ENCODE measurements around the gene MFSD2A. TPM values are rescaled to one million over a fixed set of nuclear protein-coding genes. Genes with fewer than 3 reads are reported as not detected.
A peak's percentile ranks its signal among the peaks of the same experiment; 100 is the strongest.
"Not testable (repeated sequence)": the region's sequence is repeated elsewhere in the genome, so short reads cannot be mapped to it uniquely, and the experiment has no call there.

MFSD2A gene
- total RNA-seq, 1 donor from 2014 or later = 1.0 TPM

DNA sequence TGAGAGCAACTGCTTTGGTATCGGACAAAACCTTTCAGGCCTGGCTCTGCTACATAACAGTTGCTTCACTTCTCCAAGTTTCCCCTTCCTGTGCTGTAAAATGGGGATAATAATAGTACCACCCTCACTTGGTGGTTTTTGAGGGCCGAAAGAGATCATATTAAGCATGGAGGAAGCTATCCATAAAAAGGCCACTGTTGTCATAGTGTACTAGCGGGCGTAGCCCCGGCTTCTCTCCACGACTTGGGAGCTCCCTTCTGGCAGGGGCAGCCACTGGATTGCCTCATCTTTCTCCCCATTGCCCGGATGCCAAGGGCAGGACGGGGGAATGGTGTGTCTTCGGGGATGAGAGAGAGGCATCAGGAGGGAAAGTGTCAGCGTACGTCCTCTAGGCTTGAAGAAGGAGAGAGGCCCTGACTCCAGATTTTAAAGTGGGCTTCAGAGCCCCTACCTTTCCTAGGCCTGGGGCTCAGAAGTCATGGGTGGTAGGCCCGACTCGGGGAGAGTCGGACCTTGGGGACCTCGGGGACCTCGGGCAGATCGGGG is 548 bp upstream of the MFSD2A start:
- H3K27me3 ChIP-seq (ENCODE audit: control insufficient read depth in 3 of 3, insufficient read depth in 3 of 3, low read length in 3 of 3) = peaks cover 6 to 15% (median 7%) of the 10 kb centered on the region in 3 donors
- no peak overlapping the region for H3K9ac ChIP-seq (ENCODE audit: low read depth in 1 of 3, low read length in 3 of 3)
- peak overlapping the region in 2 of 3 donors; percentile 22 to 63 for H3K4me3 ChIP-seq (ENCODE audit: low read length in 3 of 3)
- no peaks in the 10 kb centered on the region for H3K9me3 ChIP-seq (ENCODE audit: control insufficient read depth in 3 of 3, low read length in 3 of 3)
- H3K36me3 ChIP-seq (ENCODE audit: control insufficient read depth in 3 of 3, insufficient read depth in 3 of 3, low read length in 3 of 3) = no peaks in the 10 kb centered on the region
- no peak overlapping the region for H3K27ac ChIP-seq (ENCODE audit: low read depth, low read length)
- H3K4me1 ChIP-seq (ENCODE audit: control insufficient read depth in 3 of 3, insufficient read depth in 3 of 3, low read length in 3 of 3) = peaks cover 20 to 25% (median 23%) of the 10 kb centered on the region in 3 donors

DNA sequence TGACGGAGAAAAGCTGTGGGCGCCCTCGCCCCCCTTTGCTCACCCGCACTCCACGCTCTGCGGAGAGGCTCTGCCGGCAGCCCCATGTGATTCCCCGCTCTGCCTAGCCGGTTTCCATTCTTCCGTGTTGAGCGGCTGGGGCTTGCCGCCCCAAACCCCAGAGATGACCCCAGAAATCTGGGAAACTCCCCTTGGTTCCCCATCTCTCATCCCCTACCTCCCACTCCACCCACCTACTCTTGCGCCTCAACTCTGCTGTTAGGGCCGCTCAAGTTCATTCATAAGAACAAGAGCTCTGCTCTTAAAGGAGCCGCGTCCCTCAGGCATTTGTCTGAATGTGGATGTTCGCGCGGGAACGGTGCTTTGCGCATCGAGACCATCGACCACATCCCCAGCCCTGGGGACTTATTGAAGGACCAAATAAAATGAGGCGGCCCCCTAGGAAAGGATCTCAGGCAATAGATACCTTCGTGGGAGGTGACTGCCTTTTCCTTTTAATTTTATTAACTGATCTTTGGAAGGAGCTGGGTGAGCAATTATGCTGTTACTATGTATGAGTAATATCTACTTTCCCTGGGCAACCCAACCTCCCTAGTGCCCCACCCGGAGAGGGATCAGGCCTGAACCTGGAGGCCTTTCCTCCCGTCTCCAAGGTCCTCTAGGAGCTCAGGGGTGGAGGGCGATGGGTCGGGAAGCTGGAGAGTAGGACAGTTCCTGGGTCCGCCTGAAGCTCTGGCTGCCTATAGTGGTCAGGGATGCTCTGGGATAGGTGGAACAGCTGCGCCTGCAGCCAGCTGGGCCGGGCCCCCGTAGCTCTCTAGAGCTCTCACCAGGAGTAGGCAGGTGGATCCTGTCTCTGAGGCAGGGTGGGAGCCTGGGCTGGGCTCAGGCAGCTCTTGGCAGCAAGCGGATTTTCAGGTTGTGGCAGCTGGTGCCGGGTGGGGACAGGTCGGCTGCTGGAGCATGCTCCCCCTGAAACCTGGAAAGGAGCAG is 898 bp downstream of the MFSD2A start:
- peaks cover 6 to 15% (median 7%) of the 10 kb centered on the region in 3 donors for H3K27me3 ChIP-seq (ENCODE audit: control insufficient read depth in 3 of 3, insufficient read depth in 3 of 3, low read length in 3 of 3)
- H3K9ac ChIP-seq (ENCODE audit: low read depth in 1 of 3, low read length in 3 of 3) = peak overlapping the region; percentile 57 to 68 (median 63)
- no peaks in the 10 kb centered on the region for H3K36me3 ChIP-seq (ENCODE audit: control insufficient read depth in 3 of 3, insufficient read depth in 3 of 3, low read length in 3 of 3)
- H3K4me1 ChIP-seq (ENCODE audit: control insufficient read depth in 3 of 3, insufficient read depth in 3 of 3, low read length in 3 of 3) = peaks cover 20 to 28% (median 25%) of the 10 kb centered on the region in 3 donors
- H3K27ac ChIP-seq (ENCODE audit: low read depth, low read length) = no peak overlapping the region
- H3K4me3 ChIP-seq (ENCODE audit: low read length in 3 of 3) = peak overlapping the region; percentile 63 to 66 (median 63)
- no peaks in the 10 kb centered on the region for H3K9me3 ChIP-seq (ENCODE audit: control insufficient read depth in 3 of 3, low read length in 3 of 3)

DNA sequence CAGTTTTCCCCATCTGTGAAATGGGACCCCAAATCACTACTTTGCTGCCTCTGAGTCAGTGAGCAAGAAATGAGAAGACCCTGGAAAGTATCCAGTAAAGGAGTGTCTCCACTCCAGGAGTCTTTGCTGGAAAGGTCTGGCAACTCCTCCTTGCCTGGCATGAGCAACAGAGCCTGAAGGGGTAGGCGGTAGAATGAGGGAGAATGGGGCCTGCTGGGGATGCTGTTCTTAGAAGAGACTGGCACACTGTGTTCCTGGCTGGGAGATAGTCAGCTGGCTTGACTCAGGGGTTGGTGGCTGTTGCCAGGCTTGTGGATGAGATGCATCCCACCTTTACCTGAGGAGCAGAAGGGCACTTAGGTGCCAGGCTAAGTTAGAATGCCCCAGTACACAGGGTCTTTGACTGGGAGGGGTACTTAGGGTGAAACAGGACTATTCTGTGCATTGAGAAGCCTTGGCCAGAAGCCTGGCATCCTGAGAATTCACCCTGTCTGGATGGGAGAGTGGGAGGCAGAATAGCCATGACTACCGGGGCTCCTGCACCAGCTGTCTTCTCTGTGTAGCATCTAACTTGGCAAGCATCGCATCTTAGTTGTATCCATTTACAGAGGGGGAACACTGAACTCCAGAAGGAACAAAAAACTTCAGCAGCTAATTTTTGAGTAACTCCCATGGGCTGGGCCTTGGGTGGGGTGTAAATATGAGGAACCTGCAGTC is 2.5 kb downstream of the MFSD2A start:
- Histone ChIP-seq H3K27ac (ENCODE audit: low read depth, low read length) (no peak overlapping the region), H3K36me3 (ENCODE audit: control insufficient read depth in 3 of 3, insufficient read depth in 3 of 3, low read length in 3 of 3) (no peaks in the 10 kb centered on the region), H3K27me3 (ENCODE audit: control insufficient read depth in 3 of 3, insufficient read depth in 3 of 3, low read length in 3 of 3) (peaks cover 6 to 15% (median 7%) of the 10 kb centered on the region in 3 donors), H3K9me3 (ENCODE audit: control insufficient read depth in 3 of 3, low read length in 3 of 3) (no peaks in the 10 kb centered on the region), H3K9ac (ENCODE audit: low read depth in 1 of 3, low read length in 3 of 3) (no peak overlapping the region), H3K4me3 (ENCODE audit: low read length in 3 of 3) (no peak overlapping the region), H3K4me1 (ENCODE audit: control insufficient read depth in 3 of 3, insufficient read depth in 3 of 3, low read length in 3 of 3) (peaks cover 20 to 28% (median 23%) of the 10 kb centered on the region in 3 donors)

DNA sequence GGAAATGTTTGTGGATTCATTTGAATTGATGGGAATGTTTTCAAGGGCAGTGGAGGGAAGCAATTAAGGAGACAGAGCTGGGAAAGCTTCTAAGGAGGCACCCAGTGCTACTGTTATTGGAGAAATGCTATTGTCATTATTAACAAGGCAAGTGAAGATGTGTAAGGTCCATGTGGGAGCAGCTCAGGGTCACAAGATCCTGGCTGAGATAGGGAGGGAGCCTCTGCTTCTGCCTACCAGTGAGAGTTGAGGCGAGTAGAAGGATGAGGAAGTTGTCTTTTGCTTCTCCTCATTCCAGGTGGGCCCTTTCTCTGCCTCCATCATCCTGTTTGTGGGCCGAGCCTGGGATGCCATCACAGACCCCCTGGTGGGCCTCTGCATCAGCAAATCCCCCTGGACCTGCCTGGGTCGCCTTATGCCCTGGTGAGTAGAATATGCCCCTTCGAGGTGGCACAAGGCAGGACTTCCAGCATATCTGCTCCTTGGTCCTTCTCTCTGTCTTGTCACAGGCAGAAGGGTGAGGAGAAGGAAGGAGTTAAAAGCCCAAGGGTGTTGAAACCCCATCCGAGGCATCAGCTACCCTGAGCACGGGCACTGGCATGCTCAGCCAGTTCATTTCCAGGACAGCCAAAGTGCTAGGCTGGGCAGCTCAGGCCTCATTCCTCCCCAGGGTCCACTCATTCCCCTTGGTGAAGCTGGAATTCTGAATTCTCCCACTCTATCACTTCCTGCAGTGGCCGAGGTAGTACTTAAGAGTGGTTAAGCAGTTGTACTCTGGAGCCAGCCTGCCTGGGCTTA is 3.7 kb downstream of the MFSD2A start:
- Histone ChIP-seq H3K9ac (ENCODE audit: low read depth in 1 of 3, low read length in 3 of 3) (no peak overlapping the region), H3K4me1 (ENCODE audit: control insufficient read depth in 3 of 3, insufficient read depth in 3 of 3, low read length in 3 of 3) (peaks cover 19 to 27% (median 20%) of the 10 kb centered on the region in 3 donors)

DNA sequence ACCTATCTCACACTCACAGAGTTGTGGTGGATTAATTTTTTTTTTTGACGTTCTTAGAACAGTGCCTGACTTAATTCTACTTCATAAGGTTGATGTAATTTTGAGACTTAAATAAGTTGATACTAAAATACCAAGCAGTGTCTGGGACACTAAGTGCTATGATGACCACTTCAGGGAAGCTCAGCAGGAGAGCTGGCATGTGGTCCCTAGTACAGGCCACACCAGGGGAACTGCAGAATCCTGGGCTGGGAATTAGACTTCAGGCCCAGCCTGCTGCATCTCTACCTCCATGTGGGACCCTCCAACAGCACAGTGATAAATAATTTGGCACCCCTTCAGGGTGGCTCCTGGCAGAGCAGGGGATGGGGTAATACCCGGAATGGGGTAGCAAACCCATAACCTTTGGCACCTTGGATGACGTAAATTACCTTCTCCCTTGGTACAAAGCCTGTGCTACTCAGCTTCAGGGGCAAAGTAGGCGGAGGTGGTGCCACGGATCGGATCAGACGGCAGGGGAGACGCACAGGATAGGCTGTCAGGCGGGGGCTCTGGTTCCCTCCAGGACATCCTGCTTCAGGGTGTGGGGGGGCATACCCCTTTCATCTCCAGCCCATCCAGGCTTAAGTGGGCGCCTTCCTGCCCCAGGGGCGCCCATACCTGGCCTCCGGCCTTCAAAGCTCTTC is 4.8 kb downstream of the MFSD2A start:
- H3K9me3 ChIP-seq (ENCODE audit: control insufficient read depth in 3 of 3, low read length in 3 of 3) = no peaks in the 10 kb centered on the region
- no peak overlapping the region for H3K4me3 ChIP-seq (ENCODE audit: low read length in 3 of 3)
- no peak overlapping the region for H3K9ac ChIP-seq (ENCODE audit: low read depth in 1 of 3, low read length in 3 of 3)
- H3K27ac ChIP-seq (ENCODE audit: low read depth, low read length) = no peak overlapping the region
- H3K27me3 ChIP-seq (ENCODE audit: control insufficient read depth in 3 of 3, insufficient read depth in 3 of 3, low read length in 3 of 3) = peaks cover 6 to 15% (median 7%) of the 10 kb centered on the region in 3 donors
- H3K4me1 ChIP-seq (ENCODE audit: control insufficient read depth in 3 of 3, insufficient read depth in 3 of 3, low read length in 3 of 3) = peaks cover 15 to 21% (median 16%) of the 10 kb centered on the region in 3 donors
- H3K36me3 ChIP-seq (ENCODE audit: control insufficient read depth in 3 of 3, insufficient read depth in 3 of 3, low read length in 3 of 3) = no peaks in the 10 kb centered on the region

More for the DNA sequence above, 3.7 kb downstream of the MFSD2A start:
- Histone ChIP-seq H3K9me3 (ENCODE audit: control insufficient read depth in 3 of 3, low read length in 3 of 3) (no peaks in the 10 kb centered on the region), H3K27ac (ENCODE audit: low read depth, low read length) (no peak overlapping the region), H3K27me3 (ENCODE audit: control insufficient read depth in 3 of 3, insufficient read depth in 3 of 3, low read length in 3 of 3) (peaks cover 6 to 15% (median 7%) of the 10 kb centered on the region in 3 donors), H3K36me3 (ENCODE audit: control insufficient read depth in 3 of 3, insufficient read depth in 3 of 3, low read length in 3 of 3) (no peaks in the 10 kb centered on the region), H3K4me3 (ENCODE audit: low read length in 3 of 3) (no peak overlapping the region)

DNA sequence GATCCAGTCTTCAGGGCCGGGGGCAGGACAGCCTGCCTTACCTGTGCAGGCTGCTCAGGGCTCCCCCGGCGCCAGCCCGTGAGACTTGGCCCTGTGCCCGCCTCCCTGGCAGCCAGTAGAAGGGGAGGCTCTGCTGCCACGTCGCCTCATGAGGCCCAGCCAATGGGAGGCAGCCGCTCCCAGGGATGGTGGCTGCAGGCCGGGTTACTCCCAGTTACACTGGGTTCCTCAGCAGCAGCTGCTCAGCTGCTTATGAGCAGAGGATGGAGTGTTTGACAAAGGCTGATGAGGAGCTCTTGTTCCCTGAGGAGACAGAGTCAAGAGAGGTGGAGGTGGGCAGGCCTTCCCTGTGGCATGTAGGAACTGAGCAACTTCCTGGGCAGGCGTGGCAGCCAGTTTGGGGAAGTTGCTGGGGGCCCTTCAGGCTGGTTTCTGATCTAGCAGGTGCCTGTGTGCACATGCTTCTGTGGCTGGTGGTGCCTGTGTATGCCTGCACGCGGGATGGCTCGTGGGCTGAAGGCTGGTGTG is 5.5 kb downstream of the MFSD2A start:
- Histone ChIP-seq H3K27ac (ENCODE audit: low read depth, low read length) (no peak overlapping the region), H3K9me3 (ENCODE audit: control insufficient read depth in 3 of 3, low read length in 3 of 3) (no peaks in the 10 kb centered on the region), H3K27me3 (ENCODE audit: control insufficient read depth in 3 of 3, insufficient read depth in 3 of 3, low read length in 3 of 3) (peaks cover 6 to 15% (median 7%) of the 10 kb centered on the region in 3 donors), H3K4me3 (ENCODE audit: low read length in 3 of 3) (no peak overlapping the region), H3K4me1 (ENCODE audit: control insufficient read depth in 3 of 3, insufficient read depth in 3 of 3, low read length in 3 of 3) (peaks cover 10 to 15% (median 10%) of the 10 kb centered on the region in 3 donors), H3K36me3 (ENCODE audit: control insufficient read depth in 3 of 3, insufficient read depth in 3 of 3, low read length in 3 of 3) (no peaks in the 10 kb centered on the region), H3K9ac (ENCODE audit: low read depth in 1 of 3, low read length in 3 of 3) (no peak overlapping the region)

DNA sequence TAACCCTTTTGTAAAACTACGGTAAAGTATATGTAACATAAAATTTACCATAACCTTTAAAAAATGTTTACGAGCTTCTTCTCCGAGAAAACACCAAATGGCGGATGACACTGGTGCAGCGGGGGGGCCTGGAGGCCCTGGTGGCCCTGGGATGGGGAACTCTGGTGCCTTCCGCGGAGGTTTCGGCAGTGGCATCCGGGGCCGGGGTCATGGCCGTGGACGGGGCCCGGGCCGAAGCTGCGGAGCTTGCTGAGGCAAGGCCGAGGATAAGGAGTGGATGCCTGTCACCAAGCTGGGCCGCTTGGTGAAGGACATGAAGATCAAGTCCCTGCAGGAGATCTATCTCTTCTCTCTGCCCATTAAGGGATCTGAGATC is 7.5 kb downstream of the MFSD2A start:
- no peaks in the 10 kb centered on the region for H3K9me3 ChIP-seq (ENCODE audit: control insufficient read depth in 3 of 3, low read length in 3 of 3)
- peaks cover 5 to 9% (median 6%) of the 10 kb centered on the region in 3 donors for H3K27me3 ChIP-seq (ENCODE audit: control insufficient read depth in 3 of 3, insufficient read depth in 3 of 3, low read length in 3 of 3)
- H3K4me1 ChIP-seq (ENCODE audit: control insufficient read depth in 3 of 3, insufficient read depth in 3 of 3, low read length in 3 of 3) = peaks cover 0 to 5% (median 0%) of the 10 kb centered on the region in 3 donors
- no peak overlapping the region for H3K27ac ChIP-seq (ENCODE audit: low read depth, low read length)
- no peaks in the 10 kb centered on the region for H3K36me3 ChIP-seq (ENCODE audit: control insufficient read depth in 3 of 3, insufficient read depth in 3 of 3, low read length in 3 of 3)
- H3K9ac ChIP-seq (ENCODE audit: low read depth in 1 of 3, low read length in 3 of 3) = no peak overlapping the region
- no peak overlapping the region for H3K4me3 ChIP-seq (ENCODE audit: low read length in 3 of 3)

DNA sequence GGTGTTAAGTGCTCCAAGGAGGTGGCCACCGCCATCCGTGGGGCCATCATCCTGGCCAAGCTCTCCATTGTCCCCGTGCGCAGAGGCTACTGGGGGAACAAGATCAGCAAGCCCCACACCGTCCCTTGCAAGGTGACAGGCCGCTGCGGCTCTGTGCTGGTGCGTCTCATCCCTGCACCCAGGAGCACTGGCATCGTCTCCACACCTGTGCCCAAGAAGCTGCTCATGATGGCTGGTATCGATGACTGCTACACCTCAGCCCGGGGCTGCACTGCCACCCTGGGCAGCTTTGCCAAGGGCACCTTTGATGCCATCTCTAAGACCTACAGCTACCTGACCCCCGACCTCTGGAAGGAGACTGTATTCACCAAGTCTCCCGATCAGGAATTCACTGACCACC is 8.0 kb downstream of the MFSD2A start:
- not testable (repeated sequence) for H3K27ac ChIP-seq (ENCODE audit: low read depth, low read length); H3K9me3 ChIP-seq (ENCODE audit: control insufficient read depth in 3 of 3, low read length in 3 of 3); H3K36me3 ChIP-seq (ENCODE audit: control insufficient read depth in 3 of 3, insufficient read depth in 3 of 3, low read length in 3 of 3); H3K4me3 ChIP-seq (ENCODE audit: low read length in 3 of 3); H3K27me3 ChIP-seq (ENCODE audit: control insufficient read depth in 3 of 3, insufficient read depth in 3 of 3, low read length in 3 of 3); H3K4me1 ChIP-seq (ENCODE audit: control insufficient read depth in 3 of 3, insufficient read depth in 3 of 3, low read length in 3 of 3); H3K9ac ChIP-seq (ENCODE audit: low read depth in 1 of 3, low read length in 3 of 3)

DNA sequence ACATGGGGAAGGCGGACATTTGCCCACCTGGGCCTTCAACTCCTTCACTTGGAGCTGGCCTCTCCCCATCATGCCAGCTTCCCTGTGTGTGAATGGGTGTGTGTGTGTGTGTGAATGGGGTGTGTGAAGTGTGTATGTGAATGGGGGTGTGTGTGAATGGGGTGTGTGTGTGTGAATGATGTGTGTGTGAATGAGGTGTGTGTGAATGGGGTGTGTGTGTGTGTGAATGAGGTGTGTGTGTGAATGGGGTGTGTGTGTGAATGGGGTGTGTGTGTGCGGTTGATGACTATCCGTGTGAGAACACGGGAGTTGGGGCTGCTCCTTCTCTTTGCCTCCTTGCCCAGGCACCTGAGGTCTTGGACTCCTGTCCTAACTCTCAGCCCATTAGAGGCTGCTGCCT is 9.6 kb downstream of the MFSD2A start:
- H3K4me1 ChIP-seq (ENCODE audit: control insufficient read depth in 3 of 3, insufficient read depth in 3 of 3, low read length in 3 of 3) = peaks cover 0 to 5% (median 0%) of the 10 kb centered on the region in 3 donors
- no peak overlapping the region for H3K27ac ChIP-seq (ENCODE audit: low read depth, low read length)
- no peaks in the 10 kb centered on the region for H3K9me3 ChIP-seq (ENCODE audit: control insufficient read depth in 3 of 3, low read length in 3 of 3)
- H3K4me3 ChIP-seq (ENCODE audit: low read length in 3 of 3) = no peak overlapping the region
- H3K9ac ChIP-seq (ENCODE audit: low read depth in 1 of 3, low read length in 3 of 3) = no peak overlapping the region
- H3K27me3 ChIP-seq (ENCODE audit: control insufficient read depth in 3 of 3, insufficient read depth in 3 of 3, low read length in 3 of 3) = no peaks in the 10 kb centered on the region
- H3K36me3 ChIP-seq (ENCODE audit: control insufficient read depth in 3 of 3, insufficient read depth in 3 of 3, low read length in 3 of 3) = no peaks in the 10 kb centered on the region

Data from skeletal muscle tissue (tissue), 4 donors.